CD4-positive, alpha-beta memory T cell (primary cell): Measurements from ENCODE around the gene UNC13A. TPM values are rescaled to one million over a fixed set of nuclear protein-coding genes. Genes with fewer than 3 reads are reported as not detected.

Experiments
- CTCF ChIA-PET: fragments of 350-600 bp; sonication (Branson Sonifier 250); formaldehyde crosslinking; loops from one replicate; lab custom pipeline; 2021; ENCODE audit warnings: inconsistent platforms; ENCODE audit not compliant: partially characterized antibody; lab: Charles Lee
- POLR2A ChIA-PET: fragments of 350-600 bp; sonication (Branson Sonifier 250); formaldehyde crosslinking; loops from one replicate; lab custom pipeline; 2021; ENCODE audit not compliant: partially characterized antibody; lab: Charles Lee
- DNase-seq, 5 donors: peaks; one replicate each; pipeline versions ENCODE4 v3.0.0 to v3.0.0-alpha.2; 2020 to 2022; ENCODE audit warnings: mixed read lengths in 1 of 5
- H3K27ac ChIP-seq: one replicate; pipeline ENCODE4 v1.7.0; 2013; ENCODE audit warnings: low read depth, low read length
- H3K27me3 ChIP-seq: 2 replicates; pipeline ENCODE4 v1.7.0; 2013; ENCODE audit warnings: mild to moderate bottlenecking, low read length, moderate library complexity; ENCODE audit not compliant: insufficient read depth
- H3K36me3 ChIP-seq: 2 replicates; pipeline ENCODE4 v1.7.0; 2013; ENCODE audit warnings: mild to moderate bottlenecking, low read length, moderate library complexity; ENCODE audit not compliant: insufficient read depth
- H3K4me1 ChIP-seq: 2 replicates; pipeline ENCODE4 v1.7.0; 2013; ENCODE audit warnings: mild to moderate bottlenecking, low read length, moderate library complexity; ENCODE audit not compliant: insufficient read depth
- H3K4me3 ChIP-seq, 2 donors: one replicate each; pipeline ENCODE4 v1.7.0; 2013; ENCODE audit warnings: low read length in 2 of 2, mild to moderate bottlenecking in 1 of 2
- H3K9me3 ChIP-seq, 2 donors: one replicate each; pipeline ENCODE4 v1.7.0; 2013; ENCODE audit warnings: low read length in 2 of 2, control low read depth in 1 of 2; ENCODE audit not compliant: control insufficient read depth in 1 of 2
- H3K27ac Mint-ChIP-seq, 7 donors: one replicate each; pipeline ENCODE4 v1.8.0; 2020 to 2021; ENCODE audit warnings: mixed read lengths in 7 of 7, mild to moderate bottlenecking in 6 of 7, inconsistent platforms in 3 of 7, moderate library complexity in 3 of 7
- H3K27me3 Mint-ChIP-seq, 2 donors: one replicate each; pipeline ENCODE4 v1.8.0; 2020 to 2021; ENCODE audit warnings: mixed read lengths in 2 of 2
- H3K36me3 Mint-ChIP-seq, 2 donors: one replicate each; pipeline ENCODE4 v1.8.0; 2020 to 2021; ENCODE audit warnings: mixed read lengths in 2 of 2, inconsistent platforms in 1 of 2, mild to moderate bottlenecking in 1 of 2
- H3K4me1 Mint-ChIP-seq, 4 donors: one replicate each; pipeline ENCODE4 v1.8.0; 2020 to 2021; ENCODE audit warnings: mixed read lengths in 4 of 4, mild to moderate bottlenecking in 1 of 4
- H3K4me3 Mint-ChIP-seq, 8 donors: one replicate each; pipeline ENCODE4 v1.8.0; 2020 to 2021; ENCODE audit warnings: mixed read lengths in 8 of 8, mild to moderate bottlenecking in 7 of 8, moderate library complexity in 6 of 8, inconsistent platforms in 3 of 8
- H3K9me3 Mint-ChIP-seq, 8 donors: one replicate each; pipeline ENCODE4 v1.8.0; 2020 to 2021; ENCODE audit warnings: mixed read lengths in 8 of 8, mild to moderate bottlenecking in 5 of 8, inconsistent platforms in 3 of 8, moderate library complexity in 1 of 8
- intact Hi-C: fragments of 100-400 bp; cut with micrococcal nuclease; formaldehyde crosslinking; loops from one replicate; pipeline ENCODE4 v1.15.1; 2023
- polyA plus RNA-seq, 2 donors: library from polyadenylated mRNA; unstranded; fragments of 300-500 nt; fragmentation: Illumina TruSeq; gene quantifications; one replicate each; pipeline ENCODE4 v1.2.3, GENCODE V29; 2021
- total RNA-seq, 2 experiments: library from RNA; stranded (reverse); gene quantifications; one replicate each; pipeline ENCODE4 v1.2.3, GENCODE V29; 2021

The UNC13A gene
- total and polyA plus RNA-seq, 4 experiments from 2014 or later, result 0.06 to 0.09 TPM; not detected in 2

- Histone ChIP-seq H3K27ac (no peak overlapping the region), H3K27me3 (no peaks in the 10 kb centered on the region), H3K9me3 (no peaks in the 10 kb centered on the region), H3K4me1 (no peaks in the 10 kb centered on the region), H3K4me3 (no peak overlapping the region), H3K36me3 (peaks cover 22% of the 10 kb centered on the region)
- intact Hi-C loops, result no loop called here
- POLR2A ChIA-PET, result interaction anchor here (0.5 kb wide), 1 partner anchor 8 kb away, joined by 3 read pairs; no protein-coding TSS in a partner anchor
- Mint-ChIP-seq H3K27ac (peak overlapping the region in 1 of 7 donors; percentile 23), H3K9me3 (no peaks in the 10 kb centered on the region), H3K27me3 (no peaks in the 10 kb centered on the region), H3K4me1 (peaks cover 0 to 4% (median under 1%) of the 10 kb centered on the region in 4 donors), H3K4me3 (no peak overlapping the region), H3K36me3 (peaks cover 29 to 48% of the 10 kb centered on the region in 2 donors)
- CTCF ChIA-PET, result interaction anchor here (1.5 kb wide), 2 partner anchors 8 to 69 kb away, joined by 4 read pairs; no protein-coding TSS in a partner anchor
- no peak for DNase-seq
These were observed 122.5 kb downstream of the UNC13A start for GRCh38 chr19:17565611-17566010.

- Histone ChIP-seq H3K27me3 (no peaks in the 10 kb centered on the region), H3K4me3 (no peak overlapping the region), H3K9me3 (no peaks in the 10 kb centered on the region), H3K27ac (no peak overlapping the region), H3K4me1 (no peaks in the 10 kb centered on the region), H3K36me3 (peaks cover 30% of the 10 kb centered on the region)
- DNase-seq, result no peak
- Mint-ChIP-seq H3K4me1 (peaks cover 0 to 7% (median under 1%) of the 10 kb centered on the region in 4 donors), H3K9me3 (no peaks in the 10 kb centered on the region), H3K4me3 (no peak overlapping the region), H3K36me3 (peaks cover 37 to 53% of the 10 kb centered on the region in 2 donors), H3K27ac (peak overlapping the region in 2 of 7 donors; percentile 5 to 51), H3K27me3 (no peaks in the 10 kb centered on the region)
- ChIA-PET POLR2A (no interaction called here), CTCF (interaction anchor here (1.5 kb wide), 1 partner anchor 9 kb away, joined by 4 read pairs; no protein-coding TSS in a partner anchor)
- intact Hi-C loops, result no loop called here
These were observed 123.4 kb downstream of the UNC13A start for GRCh38 chr19:17564781-17565180.

GRCh38 chr19:17562561-17562960, 125.6 kb downstream of the UNC13A start:
- peak overlapping the region in 1 of 8 donors; percentile 6 for H3K4me3 Mint-ChIP-seq
- POLR2A ChIA-PET, result no interaction called here
- Histone ChIP-seq H3K9me3 (no peaks in the 10 kb centered on the region), H3K4me1 (no peaks in the 10 kb centered on the region), H3K4me3 (no peak overlapping the region), H3K27ac (no peak overlapping the region), H3K36me3 (peaks cover 24% of the 10 kb centered on the region), H3K27me3 (no peaks in the 10 kb centered on the region)
- H3K36me3 Mint-ChIP-seq, result peaks cover 30 to 44% of the 10 kb centered on the region in 2 donors
- intact Hi-C loops, result no loop called here
- peaks cover 0 to 10% (median 4%) of the 10 kb centered on the region in 4 donors for H3K4me1 Mint-ChIP-seq
- DNase-seq, result no peak
- peak overlapping the region in 2 of 7 donors; percentile 9 to 70 for H3K27ac Mint-ChIP-seq
- no peaks in the 10 kb centered on the region for H3K27me3 Mint-ChIP-seq
- CTCF ChIA-PET, result interaction anchor here (0.7 to 2.3 kb wide), 4 partner anchors 11 to 140 kb away, joined by 3 to 11 read pairs (median 4); no protein-coding TSS in a partner anchor
- no peaks in the 10 kb centered on the region for H3K9me3 Mint-ChIP-seq

GRCh38 chr19:17562097-17562496, 126.1 kb downstream of the UNC13A start:
- H3K36me3 Mint-ChIP-seq, result peaks cover 28 to 40% of the 10 kb centered on the region in 2 donors
- H3K27me3 Mint-ChIP-seq, result no peaks in the 10 kb centered on the region
- H3K9me3 Mint-ChIP-seq, result no peaks in the 10 kb centered on the region
- Histone ChIP-seq H3K9me3 (no peaks in the 10 kb centered on the region), H3K27ac (no peak overlapping the region), H3K4me3 (no peak overlapping the region), H3K36me3 (peaks cover 24% of the 10 kb centered on the region), H3K4me1 (peaks cover under 1% of the 10 kb centered on the region), H3K27me3 (no peaks in the 10 kb centered on the region)
- ChIA-PET CTCF (interaction anchor here (2.3 kb wide), 1 partner anchor 66 kb away, joined by 11 read pairs; no protein-coding TSS in a partner anchor), POLR2A (no interaction called here)
- no peak for DNase-seq
- H3K4me3 Mint-ChIP-seq, result no peak overlapping the region
- H3K27ac Mint-ChIP-seq, result peak overlapping the region in 2 of 7 donors; percentile 50 to 51
- intact Hi-C loops, result no loop called here
- H3K4me1 Mint-ChIP-seq, result peaks cover 2 to 10% (median 6%) of the 10 kb centered on the region in 4 donors

DNA sequence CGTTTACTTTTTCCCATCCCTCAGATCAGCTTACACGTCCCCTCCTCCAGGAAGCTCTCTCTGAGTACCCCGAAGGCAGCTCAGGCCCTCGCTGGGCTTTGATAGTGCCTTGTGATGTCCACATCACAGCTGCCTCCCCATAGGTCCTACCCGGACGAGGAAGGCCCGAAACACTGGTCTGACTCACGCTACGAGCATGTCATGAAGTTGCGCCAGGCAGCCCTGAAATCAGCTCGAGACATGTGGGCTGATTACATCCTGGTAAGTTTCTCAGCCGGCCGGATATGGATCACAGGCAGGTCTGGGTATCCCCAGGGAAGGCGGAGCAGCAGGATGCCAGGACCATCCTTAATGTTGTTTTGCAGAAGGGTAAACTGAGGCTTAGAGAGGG, 128.0 kb downstream of the UNC13A start:
- Mint-ChIP-seq H3K4me3 (peak overlapping the region in 1 of 8 donors; percentile 13), H3K9me3 (no peaks in the 10 kb centered on the region), H3K27me3 (no peaks in the 10 kb centered on the region), H3K4me1 (peaks cover 7 to 21% (median 13%) of the 10 kb centered on the region in 4 donors), H3K27ac (peak overlapping the region in 2 of 7 donors; percentile 42 to 57), H3K36me3 (peaks cover 28 to 34% of the 10 kb centered on the region in 2 donors)
- Histone ChIP-seq H3K4me1 (peaks cover 13% of the 10 kb centered on the region), H3K36me3 (peaks cover 19% of the 10 kb centered on the region), H3K4me3 (no peak overlapping the region), H3K9me3 (no peaks in the 10 kb centered on the region), H3K27ac (no peak overlapping the region), H3K27me3 (no peaks in the 10 kb centered on the region)
- intact Hi-C loops, result no loop called here
- ChIA-PET POLR2A (no interaction called here), CTCF (interaction anchor here (1.3 to 1.8 kb wide), 2 partner anchors 13 to 64 kb away, joined by 4 to 6 read pairs; no protein-coding TSS in a partner anchor)
- no peak for DNase-seq

GRCh38 chr19:17557466-17557865, 130.7 kb downstream of the UNC13A start:
- H3K27ac Mint-ChIP-seq, result no peak overlapping the region
- peaks cover 16% of the 10 kb centered on the region for H3K36me3 ChIP-seq

DNA sequence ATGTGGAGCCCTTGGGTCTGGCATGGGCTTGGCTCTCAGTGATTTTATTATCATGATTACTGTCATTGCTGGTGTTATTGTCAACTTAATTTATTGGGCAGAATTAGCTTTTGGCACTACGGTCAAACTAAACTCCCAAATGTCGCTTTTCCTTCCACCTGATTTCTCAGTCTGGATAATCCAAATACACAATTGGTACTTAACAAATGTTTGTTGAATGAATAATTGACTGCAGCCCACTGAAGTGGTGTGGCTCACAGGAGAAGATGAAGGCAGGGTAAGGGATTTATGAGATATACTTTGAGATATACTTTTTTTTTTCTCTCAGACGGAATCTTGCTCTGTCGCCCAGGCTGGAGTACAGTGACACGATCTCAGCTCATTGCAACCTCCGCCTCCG, 131.2 kb downstream of the UNC13A start:
- Histone ChIP-seq H3K4me3 (no peak overlapping the region), H3K9me3 (no peaks in the 10 kb centered on the region), H3K27ac (no peak overlapping the region), H3K36me3 (peaks cover 16% of the 10 kb centered on the region), H3K4me1 (peaks cover 18% of the 10 kb centered on the region), H3K27me3 (no peaks in the 10 kb centered on the region)
- POLR2A ChIA-PET, result interaction anchor here (0.7 to 1.6 kb wide), 4 partner anchors 38 to 562 kb away, joined by 4 to 6 read pairs (median 4); partner anchors contain the start of gene PGLS
- Mint-ChIP-seq H3K27ac (peak overlapping the region in 4 of 7 donors; percentile 22 to 66 (median 39)), H3K9me3 (no peaks in the 10 kb centered on the region), H3K36me3 (peaks cover 15 to 23% of the 10 kb centered on the region in 2 donors), H3K27me3 (no peaks in the 10 kb centered on the region), H3K4me1 (peaks cover 9 to 25% (median 15%) of the 10 kb centered on the region in 4 donors), H3K4me3 (peak overlapping the region; percentile 83 to 89 (median 86))
- CTCF ChIA-PET, result interaction anchor here (0.6 to 3.2 kb wide), 6 partner anchors 16 to 89 kb away, joined by 3 to 12 read pairs (median 4); partner anchors contain the start of gene PGLS
- DNase-seq, result no peak
- intact Hi-C loops, result loop anchor here (1.0 to 10.0 kb wide), 3 partner anchors 61 to 1360 kb away; partner anchors contain the start of genes COPE and DDX49

More at GRCh38 chr19:17557466-17557865, 130.7 kb downstream of the UNC13A start:
- H3K36me3 Mint-ChIP-seq, result peaks cover 17 to 25% of the 10 kb centered on the region in 2 donors
- DNase-seq, result no peak
- H3K27ac ChIP-seq, result no peak overlapping the region
- H3K9me3 ChIP-seq, result no peaks in the 10 kb centered on the region
- POLR2A ChIA-PET, result interaction anchor here (0.7 to 1.6 kb wide), 2 partner anchors 62 to 561 kb away, joined by 4 read pairs; no protein-coding TSS in a partner anchor
- peak overlapping the region in 4 of 8 donors; percentile 25 to 86 (median 62) for H3K4me3 Mint-ChIP-seq
- H3K4me1 Mint-ChIP-seq, result peaks cover 9 to 25% (median 15%) of the 10 kb centered on the region in 4 donors
- no peaks in the 10 kb centered on the region for H3K27me3 ChIP-seq
- intact Hi-C loops, result loop anchor here (5.0 to 10.0 kb wide), 2 partner anchors 187 to 1360 kb away; partner anchors contain the start of genes COPE and DDX49
- CTCF ChIA-PET, result interaction anchor here (1.3 to 3.2 kb wide), 3 partner anchors 16 to 62 kb away, joined by 3 to 12 read pairs (median 4); no protein-coding TSS in a partner anchor
- H3K4me3 ChIP-seq, result no peak overlapping the region
- no peaks in the 10 kb centered on the region for H3K27me3 Mint-ChIP-seq
- H3K4me1 ChIP-seq, result peaks cover 18% of the 10 kb centered on the region
- H3K9me3 Mint-ChIP-seq, result no peaks in the 10 kb centered on the region
